ENCODE data around the gene INO80D. TPM values are rescaled to one million over a fixed set of nuclear protein-coding genes. Genes with fewer than 3 reads are reported as not detected.

Gene INO80D
- total RNA-seq, 6 experiments from 2014 or later, result 5.2 to 9.0 (median 8.2) TPM

GRCh38 chr2:206095536-206096332 lies 9.8 kb upstream of the INO80D start:
- TF ChIP-seq POLR2A (IDR thresholded peaks at IDR 0.05) (no peak), CTCF (IDR thresholded peaks at IDR 0.05) (no peak)
- no peaks in the 10 kb centered on the region for H3K27me3 ChIP-seq
- no peaks in the 10 kb centered on the region for H3K9me3 ChIP-seq
- ATAC-seq (no peak), DNase-seq (no peak)
- H3K4me1 ChIP-seq, result no peaks in the 10 kb centered on the region
- intact Hi-C loops (cut with DNase I), result no loop called here
- WGBS (ENCODE audit: insufficient coverage, low coverage, low lambda C conversion rate, missing lambda C conversion rate), result 47% methylated on average over 3 of the region's 3 CpGs
- no peak overlapping the region for H3K4me3 ChIP-seq
- no peak overlapping the region for H3K27ac ChIP-seq
- H3K36me3 ChIP-seq, result no peaks in the 10 kb centered on the region

DNA sequence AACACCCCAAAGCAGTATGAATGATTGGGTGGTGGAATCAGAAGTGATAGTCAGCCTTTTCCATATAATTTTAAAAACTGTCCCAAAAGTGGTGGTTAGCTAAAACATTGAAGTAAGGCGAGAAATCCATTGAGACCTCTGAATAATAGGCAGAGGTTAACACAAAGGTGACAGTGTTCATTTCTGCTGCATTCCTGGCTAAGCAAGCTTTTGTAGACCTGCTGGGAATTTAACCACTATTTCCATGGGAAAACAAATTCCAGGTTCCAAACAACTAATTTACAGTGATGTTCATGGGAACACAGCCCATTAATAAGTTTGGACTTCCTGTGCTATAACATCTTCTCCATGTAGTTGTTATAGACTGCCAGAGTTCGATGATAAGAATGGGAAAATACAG lies 6.3 kb upstream of the INO80D start:
- no peak overlapping the region for H3K27ac ChIP-seq
- TF ChIP-seq CTCF (IDR thresholded peaks at IDR 0.05) (no peak), POLR2A (IDR thresholded peaks at IDR 0.05) (no peak)
- no peaks in the 10 kb centered on the region for H3K4me1 ChIP-seq
- WGBS (ENCODE audit: insufficient coverage, low coverage, low lambda C conversion rate, missing lambda C conversion rate), result 70% methylated on average over 2 of the region's 2 CpGs
- DNase-seq (no peak), ATAC-seq (no peak)
- no peak overlapping the region for H3K4me3 ChIP-seq
- H3K27me3 ChIP-seq, result no peaks in the 10 kb centered on the region
- intact Hi-C loops (cut with DNase I), result no loop called here
- no peaks in the 10 kb centered on the region for H3K9me3 ChIP-seq
- H3K36me3 ChIP-seq, result no peaks in the 10 kb centered on the region

DNA sequence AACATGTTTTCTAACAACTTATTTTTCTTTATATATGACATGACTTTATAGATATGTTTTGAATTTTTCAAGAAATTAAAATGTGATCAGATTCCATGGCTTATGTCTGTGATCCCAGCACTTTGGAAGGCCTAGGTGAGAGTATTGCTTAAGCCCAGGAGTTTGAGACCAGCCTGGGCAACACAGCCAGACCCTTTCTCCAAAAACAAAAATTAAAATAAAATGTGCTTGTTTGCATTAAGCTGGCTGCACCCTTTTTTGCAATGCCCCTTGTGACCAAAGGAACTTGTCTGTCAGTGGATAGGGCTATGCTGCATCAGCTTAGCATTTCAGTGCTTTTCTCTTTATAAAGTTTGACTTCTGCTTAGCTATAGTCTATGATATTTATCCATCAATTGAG lies 2.3 kb upstream of the INO80D start:
- intact Hi-C loops (cut with DNase I), result loop anchor here in 1 of 2 donors (10.0 kb wide), 1 partner anchor 67 kb away; the partner anchor contains the start of genes EEF1B2 and NDUFS1
- Histone ChIP-seq H3K27me3 (no peaks in the 10 kb centered on the region), H3K4me3 (no peak overlapping the region), H3K4me1 (peaks cover 0 to 7% (median 3%) of the 10 kb centered on the region in 4 donors), H3K27ac (no peak overlapping the region), H3K9me3 (no peaks in the 10 kb centered on the region), H3K36me3 (no peaks in the 10 kb centered on the region)
- DNase-seq (no peak), ATAC-seq (no peak)
- TF ChIP-seq CTCF (IDR thresholded peaks at IDR 0.05) (no peak), POLR2A (IDR thresholded peaks at IDR 0.05) (no peak)

- Histone ChIP-seq H3K36me3 (no peaks in the 10 kb centered on the region), H3K9me3 (no peaks in the 10 kb centered on the region), H3K4me3 (peak overlapping the region; percentile 65 to 85 (median 77)), H3K27me3 (no peaks in the 10 kb centered on the region), H3K4me1 (peaks cover 0 to 10% (median 4%) of the 10 kb centered on the region in 4 donors), H3K27ac (peak overlapping the region; percentile 97 to 99 (median 97))
- ATAC-seq (peak in 1 of 4 donors; percentile 5), DNase-seq (no peak)
- WGBS (ENCODE audit: insufficient coverage, low coverage, low lambda C conversion rate, missing lambda C conversion rate), result 3% methylated on average over 4 of the region's 4 CpGs
- intact Hi-C loops (cut with DNase I), result loop anchor here in 1 of 2 donors (10.0 kb wide), 1 partner anchor 68 kb away; the partner anchor contains the start of genes EEF1B2 and NDUFS1
- TF ChIP-seq POLR2A (IDR thresholded peaks at IDR 0.05) (peak; percentile 11), CTCF (IDR thresholded peaks at IDR 0.05) (no peak)
These were observed 859 bp upstream of the INO80D start for GRCh38 chr2:206086716-206087350.
